HG03175 (cell line): ENCODE data around the gene NIN.

Experiments
- ATAC-seq: cut with Tn5 transposase; IDR thresholded peaks from one replicate; pipeline ENCODE4 v1.9.1; 2021; ENCODE audit warnings: mild to moderate bottlenecking, moderate library complexity; ENCODE audit not compliant: unreplicated experiment

Gene NIN

GRCh38 chr14:50670196-50670865 is 160.6 kb downstream of the NIN start:
- ATAC-seq, result no peak
